Heart left ventricle (tissue), 13 donors: ENCODE data around the gene ZNF212.

Source experiments
- POLR2A ChIP-seq, 2 donors: fragments of 450-650 bp; IDR thresholded peaks; one replicate each; pipeline ENCODE4 v1.6.1; 2017; ENCODE audit warnings: antibody characterized with exemption in 2 of 2, mild to moderate bottlenecking in 2 of 2, moderate library complexity in 2 of 2
- TF ChIP-seq, protein P1 (sequence below), 12 donors: fragments of 200-600 bp; sonication (generic) in 4 of 12; IDR thresholded peaks; one replicate each; pipeline versions ENCODE4 v1.5.0 to v1.8.0; 2018 to 2022; ENCODE audit warnings: antibody characterized with exemption in 12 of 12, mild to moderate bottlenecking in 5 of 12
- donor health status: ischemic (EF 13 %, LVEDD 7.1; RV severe dilation, severe dysfunction).
- donor health status: DM: no; HTN: yes; CAD: no.
- donor health status: DM: no; HTN: no; CAD: no.
- donor health status: ischemic (EF 25% LVEDD 6.9; RV normal size, moderate dysfunction).
- donor health status: ischemic (EF 25% LVEDD 5.7; RV mildly dilated, moderate dysfunction).
- donor health status: ischemic (EF 35%, LVEDD 5.7; RV mildly dilated, moderate dysfunction).
- donor health status: nonischemic (EF 11% LVEDD 7.7; RV severe dilation, severe dysfunction).
- donor health status: DM: yes; HTN: yes; CAD: no.
- donor health status: PGD.
- donor health status: ischemic (EF 29% LVEDD 5.4; RV normal size, mild dysfunction).
- donor health status: nonischemic (EF 23%, LVEDD 6.1; RV moderate dilation, normal function).

DNA sequence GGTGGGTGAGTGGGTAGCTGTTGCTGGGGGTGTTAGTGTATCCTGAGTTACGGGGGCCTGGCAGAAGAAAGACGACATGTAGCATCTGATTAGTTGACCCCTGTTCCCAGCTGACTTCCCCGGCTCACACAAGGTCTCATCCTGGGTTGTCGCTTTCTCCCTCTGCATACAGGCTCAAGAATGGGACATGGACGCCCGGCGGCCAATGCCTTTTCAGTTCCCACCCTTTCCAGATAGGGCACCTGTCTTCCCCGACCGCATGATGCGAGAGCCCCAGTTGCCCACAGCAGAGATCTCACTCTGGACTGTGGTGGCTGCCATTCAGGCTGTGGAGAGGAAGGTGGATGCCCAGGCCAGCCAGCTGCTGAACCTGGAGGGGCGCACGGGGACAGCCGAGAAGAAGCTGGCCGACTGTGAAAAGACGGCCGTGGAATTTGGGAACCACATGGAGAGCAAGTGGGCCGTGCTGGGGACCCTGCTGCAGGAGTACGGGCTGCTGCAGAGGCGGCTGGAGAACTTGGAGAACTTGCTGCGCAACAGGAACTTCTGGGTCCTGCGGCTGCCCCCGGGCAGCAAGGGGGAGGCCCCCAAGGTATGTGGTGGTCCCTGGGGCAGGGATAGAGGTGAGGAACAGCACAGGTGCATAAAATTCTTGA lies 41.2 kb upstream of the ZNF212 start:
- TF ChIP-seq, protein P1, sequence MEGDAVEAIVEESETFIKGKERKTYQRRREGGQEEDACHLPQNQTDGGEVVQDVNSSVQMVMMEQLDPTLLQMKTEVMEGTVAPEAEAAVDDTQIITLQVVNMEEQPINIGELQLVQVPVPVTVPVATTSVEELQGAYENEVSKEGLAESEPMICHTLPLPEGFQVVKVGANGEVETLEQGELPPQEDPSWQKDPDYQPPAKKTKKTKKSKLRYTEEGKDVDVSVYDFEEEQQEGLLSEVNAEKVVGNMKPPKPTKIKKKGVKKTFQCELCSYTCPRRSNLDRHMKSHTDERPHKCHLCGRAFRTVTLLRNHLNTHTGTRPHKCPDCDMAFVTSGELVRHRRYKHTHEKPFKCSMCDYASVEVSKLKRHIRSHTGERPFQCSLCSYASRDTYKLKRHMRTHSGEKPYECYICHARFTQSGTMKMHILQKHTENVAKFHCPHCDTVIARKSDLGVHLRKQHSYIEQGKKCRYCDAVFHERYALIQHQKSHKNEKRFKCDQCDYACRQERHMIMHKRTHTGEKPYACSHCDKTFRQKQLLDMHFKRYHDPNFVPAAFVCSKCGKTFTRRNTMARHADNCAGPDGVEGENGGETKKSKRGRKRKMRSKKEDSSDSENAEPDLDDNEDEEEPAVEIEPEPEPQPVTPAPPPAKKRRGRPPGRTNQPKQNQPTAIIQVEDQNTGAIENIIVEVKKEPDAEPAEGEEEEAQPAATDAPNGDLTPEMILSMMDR (IDR thresholded peaks at IDR 0.05): no peak
- no peak for TF ChIP-seq POLR2A (IDR thresholded peaks at IDR 0.05)
